ENCODE data around the gene GTPBP3. TPM values are rescaled to one million over a fixed set of nuclear protein-coding genes. Genes with fewer than 3 reads are reported as not detected.

GTPBP3 gene
- total RNA-seq, 2 experiments from 2014 or later, result 40.4 to 44.4 TPM

DNA sequence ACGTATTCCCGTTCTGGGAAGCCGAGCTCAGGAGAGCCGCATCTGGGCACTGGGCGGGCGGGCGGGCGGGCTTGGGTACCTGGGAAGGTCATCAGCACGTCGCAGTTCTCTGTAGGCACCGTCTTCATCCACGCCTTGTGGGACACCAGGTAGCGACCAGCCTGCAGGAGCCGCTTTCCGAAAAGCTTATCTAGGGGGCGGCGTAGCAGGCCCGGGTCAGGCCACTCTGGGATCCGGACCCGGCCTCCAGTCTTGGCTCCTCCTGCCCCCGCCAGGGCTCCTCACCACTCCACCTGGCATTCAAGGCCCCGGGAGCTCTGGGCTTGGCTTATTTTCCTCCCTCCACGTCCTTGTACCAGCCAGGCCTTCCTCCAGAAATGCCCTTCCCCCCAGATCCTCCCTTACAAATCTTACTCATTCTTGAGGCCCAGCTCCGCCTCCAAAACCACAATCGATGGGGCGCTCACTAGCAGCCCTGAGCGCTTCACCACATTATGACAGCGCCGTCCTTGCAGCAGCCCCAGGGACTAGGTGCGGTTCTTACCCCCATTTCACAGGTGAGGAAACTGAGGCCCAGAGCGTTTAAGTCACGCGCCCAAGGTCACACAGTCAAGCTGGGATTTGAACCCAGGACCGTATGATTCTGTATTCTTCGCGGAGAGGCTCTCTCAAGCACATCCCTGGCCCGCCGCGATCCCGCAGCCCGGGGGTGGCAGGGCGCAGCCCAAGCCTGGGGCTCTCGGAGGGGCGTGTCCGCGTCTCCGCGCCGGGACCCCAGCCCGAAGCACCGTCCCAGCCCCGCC is 3.5 kb upstream of the GTPBP3 start:
- peaks cover 8% of the 10 kb centered on the region for H3K36me3 Mint-ChIP-seq
- ATAC-seq (peak; percentile 35), DNase-seq (peak; percentile 93)
- peaks cover 16% of the 10 kb centered on the region for H3K27me3 Mint-ChIP-seq
- peak overlapping the region; percentile 89 for H3K27ac Mint-ChIP-seq
- H3K9me3 Mint-ChIP-seq (ENCODE audit: low read depth), result no peaks in the 10 kb centered on the region
- CTCF ChIA-PET, result interaction anchor here (0.7 to 3.6 kb wide), 15 partner anchors 12 to 162 kb away, joined by 3 to 44 read pairs (median 4); partner anchors contain the start of genes DDA1, MRPL34 and MVB12A
- H3K4me1 Mint-ChIP-seq, result peaks cover 41% of the 10 kb centered on the region
- H3K4me3 Mint-ChIP-seq, result peak overlapping the region; percentile 86

DNA sequence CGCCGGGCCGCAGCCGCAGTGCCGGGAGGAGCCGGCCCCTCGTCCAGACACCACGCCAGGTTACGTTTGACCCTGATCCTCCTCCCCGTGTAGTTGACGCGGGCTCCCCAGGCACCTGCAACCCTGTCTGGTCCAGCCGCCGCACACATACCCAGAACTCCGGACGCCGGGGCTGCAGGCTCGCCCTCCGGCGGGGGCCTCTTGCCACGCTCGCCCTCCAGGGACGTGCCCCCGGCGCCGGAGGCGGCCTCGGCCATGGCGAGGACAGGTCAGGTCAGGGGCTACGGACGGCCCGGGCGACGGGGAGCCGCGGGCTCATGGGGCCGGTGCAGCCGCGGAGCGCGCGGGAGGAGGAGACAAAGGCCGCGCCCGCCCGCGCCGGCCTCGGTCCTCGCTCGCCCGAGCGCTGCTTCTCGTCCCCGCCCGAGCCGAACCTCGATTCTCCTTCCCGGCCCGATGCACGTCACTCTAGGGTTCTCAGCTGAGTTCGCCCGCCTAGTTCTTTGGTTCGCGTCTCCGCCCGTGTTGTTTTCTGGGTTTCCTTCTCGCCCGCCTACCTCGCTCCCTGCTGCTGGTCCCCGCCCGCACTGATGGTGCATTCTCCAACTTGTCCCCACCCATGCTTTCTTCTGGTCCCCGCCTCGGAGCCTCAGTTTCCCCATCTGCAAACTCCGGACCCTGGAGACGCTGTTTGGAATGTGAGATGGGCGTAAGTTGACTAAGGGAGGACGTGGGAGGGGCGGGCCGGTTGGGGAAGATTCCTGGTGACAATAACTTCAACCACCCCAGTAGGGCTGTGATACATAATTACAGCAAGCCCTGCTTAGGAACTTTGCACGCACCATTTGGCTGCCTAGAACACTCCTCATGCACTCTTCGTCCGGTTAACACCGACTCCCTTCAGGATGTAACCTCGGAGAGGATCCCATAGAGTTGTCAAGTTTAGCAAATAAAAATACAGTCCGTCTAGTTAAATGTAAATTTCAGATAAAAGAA is 2.6 kb upstream of the GTPBP3 start, which contains the start of gene ANO8:
TSS of gene ANO8 (minus strand) at position 442 of the 996 bp plus-strand sequence. CDS start at position 257, 185 bp downstream.
- ATAC-seq, result peak; percentile 62

DNA sequence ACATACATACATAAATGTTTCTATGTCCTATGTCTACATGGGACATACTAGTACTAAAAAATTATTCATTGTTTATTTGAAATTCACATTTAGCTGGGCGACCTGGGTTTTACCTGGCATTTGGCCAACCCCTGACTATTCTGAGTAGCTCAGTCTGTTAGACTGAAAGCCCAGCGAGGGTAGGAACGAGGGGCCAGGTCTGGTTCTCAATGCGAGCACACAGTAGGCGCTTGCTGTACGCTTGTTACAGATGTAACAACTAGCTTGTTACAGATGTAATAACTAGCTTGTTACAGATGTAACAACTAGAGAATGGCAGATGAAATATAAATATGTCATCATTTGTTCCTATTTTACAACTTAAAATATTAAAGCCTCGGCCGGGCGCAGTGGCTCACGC is 1.8 kb upstream of the GTPBP3 start:
- Mint-ChIP-seq H3K9me3 (ENCODE audit: low read depth) (no peaks in the 10 kb centered on the region), H3K36me3 (peaks cover 8% of the 10 kb centered on the region), H3K27ac (no peak overlapping the region), H3K4me3 (no peak overlapping the region), H3K27me3 (peaks cover 4% of the 10 kb centered on the region), H3K4me1 (peaks cover 42% of the 10 kb centered on the region)
- CTCF ChIA-PET, result interaction anchor here (0.8 to 2.8 kb wide), 14 partner anchors 9 to 160 kb away, joined by 3 to 16 read pairs (median 4); partner anchors contain the start of genes ABHD8, BABAM1, BST2 and DDA1
- DNase-seq, result no peak
- no peak for ATAC-seq

More for the DNA sequence above, 2.6 kb upstream of the GTPBP3 start, which contains the start of gene ANO8:
- Mint-ChIP-seq H3K9me3 (ENCODE audit: low read depth) (no peaks in the 10 kb centered on the region), H3K4me1 (peaks cover 42% of the 10 kb centered on the region), H3K36me3 (peaks cover 8% of the 10 kb centered on the region), H3K27ac (peak within 1 kb of the TSS; percentile 89), H3K27me3 (peaks cover 11% of the 10 kb centered on the region), H3K4me3 (peak within 1 kb of the TSS; percentile 86)
- CTCF ChIA-PET, result interaction anchor here (0.8 to 3.6 kb wide), 19 partner anchors 11 to 151 kb away, joined by 3 to 44 read pairs (median 5); partner anchors contain the start of genes BABAM1, BST2, DDA1 and MRPL34
- DNase-seq, result peak; percentile 98

DNA sequence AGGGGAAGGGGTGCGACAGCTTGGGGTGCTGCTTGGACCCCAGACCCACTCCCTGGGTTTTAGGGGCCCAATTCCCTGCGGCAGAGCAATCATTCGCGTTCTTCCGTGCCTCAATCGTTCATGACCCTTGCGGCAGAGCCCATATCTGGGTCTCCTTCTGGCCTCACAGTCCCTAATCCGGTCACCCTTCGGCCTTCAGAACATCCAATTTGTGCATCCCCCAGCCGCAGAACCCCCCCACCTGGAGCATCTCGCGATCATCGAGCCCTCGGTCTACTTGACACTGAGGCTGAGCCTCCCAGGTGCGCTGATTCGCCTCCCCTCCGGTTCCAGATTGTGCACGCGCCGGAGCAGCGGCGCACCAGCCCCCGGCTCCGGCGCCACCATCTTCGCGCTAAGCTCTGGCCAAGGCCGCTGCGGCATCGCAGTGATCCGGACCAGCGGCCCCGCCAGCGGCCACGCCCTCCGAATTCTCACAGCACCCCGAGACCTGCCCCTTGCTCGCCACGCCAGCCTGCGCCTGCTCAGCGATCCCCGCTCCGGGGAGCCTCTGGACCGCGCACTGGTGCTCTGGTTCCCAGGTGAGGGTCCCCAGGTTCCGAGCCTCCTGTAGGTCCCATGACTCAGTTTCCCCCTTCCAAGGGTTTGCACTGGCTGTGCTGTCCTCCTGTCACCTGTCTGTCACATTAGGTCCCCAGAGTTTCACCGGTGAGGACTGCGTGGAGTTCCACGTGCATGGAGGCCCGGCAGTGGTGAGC is 501 bp downstream of the GTPBP3 start:
- ATAC-seq (no peak), DNase-seq (peak; percentile 57)
- Mint-ChIP-seq H3K27ac (peak overlapping the region; percentile 92), H3K27me3 (no peaks in the 10 kb centered on the region), H3K36me3 (peaks cover 6% of the 10 kb centered on the region), H3K4me3 (peak overlapping the region; percentile 90), H3K4me1 (peaks cover 40% of the 10 kb centered on the region), H3K9me3 (ENCODE audit: low read depth) (no peaks in the 10 kb centered on the region)
- CTCF ChIA-PET, result interaction anchor here (1.1 to 2.8 kb wide), 5 partner anchors 10 to 53 kb away, joined by 3 to 7 read pairs (median 4); partner anchors contain the start of genes DDA1 and MRPL34

DNA sequence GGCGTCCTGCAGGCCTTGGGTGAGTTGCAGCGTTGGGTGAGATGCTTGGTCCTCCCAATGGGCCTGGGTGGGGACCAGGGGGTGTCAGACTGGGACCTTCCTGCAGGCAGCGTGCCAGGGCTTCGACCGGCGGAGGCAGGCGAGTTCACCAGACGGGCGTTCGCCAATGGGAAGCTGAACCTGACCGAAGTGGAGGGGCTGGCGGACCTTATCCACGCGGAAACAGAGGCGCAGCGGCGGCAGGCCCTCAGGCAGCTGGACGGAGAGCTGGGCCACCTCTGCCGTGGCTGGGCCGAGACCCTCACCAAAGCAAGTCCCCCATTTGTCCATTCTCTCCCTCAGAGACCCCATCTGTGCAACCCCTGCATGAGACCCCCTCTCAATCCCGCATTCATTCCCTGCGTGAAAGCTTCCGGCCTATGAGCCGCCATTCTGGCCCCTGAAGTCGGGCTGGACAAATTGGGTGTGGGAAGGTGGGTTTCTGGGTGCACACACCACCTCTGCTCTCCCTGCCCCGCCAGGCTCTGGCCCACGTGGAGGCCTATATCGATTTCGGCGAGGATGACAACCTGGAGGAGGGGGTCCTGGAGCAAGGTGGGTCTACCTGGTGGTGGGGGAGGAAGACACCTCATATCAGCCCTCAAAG is 1.2 kb downstream of the GTPBP3 start:
- H3K27ac Mint-ChIP-seq, result peak overlapping the region; percentile 92

DNA sequence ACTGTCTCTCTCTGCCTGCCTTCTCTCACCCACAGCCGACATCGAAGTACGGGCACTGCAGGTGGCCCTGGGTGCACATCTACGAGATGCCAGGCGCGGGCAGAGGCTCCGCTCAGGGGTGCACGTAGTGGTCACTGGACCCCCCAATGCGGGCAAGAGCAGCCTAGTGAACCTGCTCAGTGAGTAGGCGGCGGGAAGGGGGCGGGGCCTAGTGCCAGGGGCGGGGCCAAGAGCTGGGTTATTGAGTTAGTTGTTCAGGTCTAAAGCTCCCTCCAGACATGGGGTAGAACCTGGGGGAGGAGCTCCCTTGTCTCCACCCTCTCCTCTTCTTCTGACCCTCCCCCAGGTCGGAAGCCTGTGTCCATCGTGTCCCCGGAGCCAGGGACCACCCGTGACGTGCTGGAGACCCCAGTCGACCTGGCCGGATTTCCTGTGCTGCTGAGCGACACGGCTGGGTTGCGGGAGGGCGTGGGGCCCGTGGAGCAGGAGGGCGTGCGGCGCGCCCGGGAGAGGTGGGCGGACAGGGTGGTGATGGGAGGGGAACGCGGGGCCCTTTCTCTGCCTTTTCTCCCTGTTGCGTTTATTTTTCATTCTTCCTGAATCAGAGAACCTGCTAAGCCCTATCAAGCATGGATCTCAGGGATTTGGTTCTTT is 1.9 kb downstream of the GTPBP3 start:
- CTCF ChIA-PET, result interaction anchor here (1.1 to 1.5 kb wide), 4 partner anchors 9 to 52 kb away, joined by 3 to 5 read pairs (median 4); partner anchors contain the start of gene MRPL34
- peak; percentile 72 for DNase-seq
- H3K9me3 Mint-ChIP-seq (ENCODE audit: low read depth), result no peaks in the 10 kb centered on the region

More for the DNA sequence above, 1.2 kb downstream of the GTPBP3 start:
- no peaks in the 10 kb centered on the region for H3K27me3 Mint-ChIP-seq
- H3K9me3 Mint-ChIP-seq (ENCODE audit: low read depth), result no peaks in the 10 kb centered on the region
- CTCF ChIA-PET, result interaction anchor here (1.1 to 1.5 kb wide), 4 partner anchors 9 to 53 kb away, joined by 3 to 5 read pairs (median 4); partner anchors contain the start of gene MRPL34
- no peak for DNase-seq
- peak overlapping the region; percentile 90 for H3K4me3 Mint-ChIP-seq
- no peak for ATAC-seq
- H3K4me1 Mint-ChIP-seq, result peaks cover 35% of the 10 kb centered on the region
- H3K36me3 Mint-ChIP-seq, result peaks cover 4% of the 10 kb centered on the region

DNA sequence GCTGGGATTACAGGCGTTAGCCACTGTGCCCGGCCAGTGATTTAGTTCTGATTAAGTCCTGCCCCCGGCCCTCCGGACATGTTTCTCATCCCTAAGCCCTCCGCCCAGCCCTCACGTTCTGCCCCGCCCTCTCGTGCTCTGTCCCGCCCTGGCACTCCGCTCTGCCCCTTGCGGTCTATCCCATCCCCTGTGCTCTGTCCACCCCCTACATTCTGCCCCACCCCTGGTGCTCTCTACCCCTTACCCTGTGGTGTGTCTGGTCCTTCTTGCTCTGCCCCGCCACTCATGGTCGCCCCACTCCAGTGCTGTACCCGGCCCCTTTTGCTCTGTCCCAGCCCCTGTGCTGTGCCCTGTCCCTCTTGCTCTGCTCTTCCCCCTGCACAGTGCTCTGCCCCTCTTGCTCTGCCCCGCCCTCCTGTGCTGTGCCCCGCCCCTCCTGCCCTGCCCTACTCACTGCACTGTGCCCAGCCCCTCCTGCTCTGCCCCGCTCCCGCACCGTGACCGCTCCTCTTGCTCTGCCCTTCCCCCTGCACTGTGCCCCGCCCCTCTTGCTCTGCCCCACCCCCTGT is 3.0 kb downstream of the GTPBP3 start:
- Mint-ChIP-seq H3K27ac (no peak overlapping the region), H3K27me3 (no peaks in the 10 kb centered on the region), H3K9me3 (ENCODE audit: low read depth) (no peaks in the 10 kb centered on the region), H3K4me3 (no peak overlapping the region), H3K4me1 (peaks cover 23% of the 10 kb centered on the region), H3K36me3 (peaks cover 2% of the 10 kb centered on the region)
- ATAC-seq (no peak), DNase-seq (no peak)
- CTCF ChIA-PET, result no interaction called here

More for the DNA sequence above, 1.9 kb downstream of the GTPBP3 start:
- H3K4me1 Mint-ChIP-seq, result peaks cover 30% of the 10 kb centered on the region
- no peaks in the 10 kb centered on the region for H3K27me3 Mint-ChIP-seq
- peaks cover 2% of the 10 kb centered on the region for H3K36me3 Mint-ChIP-seq
- ATAC-seq, result no peak
- H3K27ac Mint-ChIP-seq, result no peak overlapping the region
- H3K4me3 Mint-ChIP-seq, result peak overlapping the region; percentile 44

DNA sequence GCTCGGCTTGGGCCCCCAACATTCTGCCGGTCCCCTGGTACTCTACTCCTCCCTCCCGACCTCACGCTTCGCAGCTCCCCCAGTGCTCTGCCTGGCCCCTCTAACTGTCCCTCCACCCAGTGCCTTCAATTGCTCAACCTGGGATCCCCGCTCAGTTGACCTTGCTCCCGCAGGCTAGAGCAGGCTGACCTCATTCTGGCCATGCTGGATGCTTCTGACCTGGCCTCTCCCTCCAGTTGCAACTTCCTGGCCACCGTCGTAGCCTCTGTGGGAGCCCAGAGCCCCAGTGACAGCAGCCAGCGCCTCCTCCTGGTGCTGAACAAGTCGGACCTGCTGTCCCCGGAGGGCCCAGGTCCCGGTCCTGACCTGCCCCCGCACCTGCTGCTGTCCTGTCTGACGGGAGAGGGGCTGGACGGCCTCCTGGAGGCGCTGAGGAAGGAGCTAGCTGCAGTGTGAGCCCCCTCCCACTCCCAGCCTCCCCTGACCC is 3.6 kb downstream of the GTPBP3 start:
- DNase-seq (no peak), ATAC-seq (no peak)
- Mint-ChIP-seq H3K9me3 (ENCODE audit: low read depth) (no peaks in the 10 kb centered on the region), H3K27ac (no peak overlapping the region), H3K4me3 (no peak overlapping the region), H3K27me3 (no peaks in the 10 kb centered on the region), H3K36me3 (peaks cover 2% of the 10 kb centered on the region), H3K4me1 (peaks cover 22% of the 10 kb centered on the region)
- CTCF ChIA-PET, result no interaction called here

DNA sequence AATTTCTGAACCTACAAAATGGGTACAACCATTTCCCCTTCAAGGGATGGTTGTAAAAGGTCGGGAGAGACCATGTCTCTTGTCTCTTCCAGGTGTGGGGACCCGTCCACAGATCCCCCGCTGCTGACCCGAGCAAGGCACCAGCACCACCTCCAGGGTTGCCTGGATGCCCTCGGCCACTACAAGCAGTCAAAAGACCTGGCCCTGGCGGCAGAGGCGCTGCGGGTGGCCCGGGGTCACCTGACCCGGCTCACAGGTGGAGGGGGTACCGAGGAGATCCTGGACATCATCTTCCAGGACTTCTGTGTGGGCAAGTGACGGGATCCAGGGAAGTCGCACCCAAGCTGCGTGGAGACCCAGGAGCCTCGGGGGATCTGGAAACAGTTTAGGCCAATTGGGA is 4.0 kb downstream of the GTPBP3 start:
- CTCF ChIA-PET, result no interaction called here
- no peaks in the 10 kb centered on the region for H3K9me3 Mint-ChIP-seq (ENCODE audit: low read depth)
- H3K4me3 Mint-ChIP-seq, result no peak overlapping the region
- H3K36me3 Mint-ChIP-seq, result peaks cover 2% of the 10 kb centered on the region
- DNase-seq (no peak), ATAC-seq (no peak)
- H3K4me1 Mint-ChIP-seq, result peaks cover 24% of the 10 kb centered on the region
- H3K27me3 Mint-ChIP-seq, result no peaks in the 10 kb centered on the region
- no peak overlapping the region for H3K27ac Mint-ChIP-seq

DNA sequence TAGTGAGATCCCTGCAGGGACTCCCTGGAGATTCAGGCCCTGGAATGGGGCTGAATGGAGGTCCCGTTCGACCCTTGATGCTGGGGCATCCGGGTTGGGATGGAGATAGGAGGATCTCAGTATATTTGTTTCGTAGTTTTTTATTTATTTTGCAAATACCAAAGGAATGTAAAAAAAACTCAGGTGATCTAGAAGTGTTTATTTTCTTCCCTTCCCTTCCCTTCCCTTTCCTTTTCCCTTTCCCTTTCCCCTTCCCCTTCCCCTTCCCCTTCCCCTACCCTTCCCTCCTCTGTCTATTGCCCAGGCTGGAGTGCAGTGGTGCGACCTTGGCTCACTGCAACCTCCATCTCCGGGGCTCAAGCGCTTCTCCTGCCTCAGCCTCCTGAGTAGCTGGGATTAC is 4.5 kb downstream of the GTPBP3 start:
- DNase-seq, result no peak
- Mint-ChIP-seq H3K9me3 (ENCODE audit: low read depth) (no peaks in the 10 kb centered on the region), H3K27ac (no peak overlapping the region), H3K36me3 (peaks cover 2% of the 10 kb centered on the region), H3K4me1 (peaks cover 25% of the 10 kb centered on the region), H3K4me3 (no peak overlapping the region), H3K27me3 (no peaks in the 10 kb centered on the region)
- no peak for ATAC-seq
- CTCF ChIA-PET, result interaction anchor here (0.6 to 2.5 kb wide), 2 partner anchors 44 to 125 kb away, joined by 3 to 9 read pairs; no protein-coding TSS in a partner anchor

DNA sequence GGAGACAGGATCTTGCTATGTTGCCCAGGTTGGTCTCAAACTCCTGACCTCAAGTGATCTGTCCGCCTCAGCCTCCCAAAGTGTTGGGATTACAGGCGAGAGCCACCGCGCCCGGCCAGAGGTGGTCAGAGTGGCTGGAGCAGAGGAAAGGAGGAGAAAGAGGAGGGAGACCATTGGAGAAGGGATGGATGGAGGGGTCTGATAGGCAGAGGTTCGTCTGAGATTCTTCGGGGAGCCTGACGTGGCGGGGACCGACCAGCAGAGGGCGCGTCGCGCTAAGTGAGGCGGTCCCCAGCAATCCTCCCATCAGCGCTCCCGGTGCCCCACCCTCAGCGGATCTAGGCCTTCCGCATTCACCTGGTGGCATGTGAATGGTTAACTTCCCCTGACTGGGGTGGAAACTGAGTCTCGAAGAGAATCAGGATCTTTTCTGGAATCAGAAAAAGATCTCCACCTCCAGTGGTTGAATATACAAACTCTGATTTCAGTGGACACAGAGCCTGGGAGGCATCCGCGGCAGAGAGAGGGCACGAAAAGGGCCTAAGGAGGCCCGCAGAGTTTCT is 8.8 kb downstream of the GTPBP3 start:
- CTCF ChIA-PET, result interaction anchor here (0.7 to 1.9 kb wide), 10 partner anchors 12 to 98 kb away, joined by 3 to 11 read pairs (median 4); partner anchors contain the start of genes ANO8, BST2 and MVB12A
- Mint-ChIP-seq H3K27me3 (peaks cover 25% of the 10 kb centered on the region), H3K4me1 (peaks cover 21% of the 10 kb centered on the region), H3K9me3 (ENCODE audit: low read depth) (no peaks in the 10 kb centered on the region), H3K4me3 (no peak overlapping the region), H3K36me3 (peaks cover 2% of the 10 kb centered on the region), H3K27ac (peak overlapping the region; percentile 15)
- peak; percentile 96 for ATAC-seq
- peak; percentile 84 for DNase-seq
